HG03060 (cell line): ENCODE measurements around the gene SUPT3H.
A peak's percentile ranks its signal among the peaks of the same experiment; 100 is the strongest.
"Not testable (repeated sequence)": the region's sequence is repeated elsewhere in the genome, so short reads cannot be mapped to it uniquely, and the experiment has no call there.

Experiments used
- ATAC-seq: cut with Tn5 transposase; IDR thresholded peaks from one replicate; pipeline ENCODE4 v1.9.1; 2021; ENCODE audit warnings: low read depth, moderate number of reproducible peaks; ENCODE audit not compliant: unreplicated experiment

SUPT3H gene

GRCh38 chr6:44925100-44925739 lies 452.5 kb downstream of the SUPT3H start:
- ATAC-seq, result no peak

- ATAC-seq, result no peak
These were observed 454.3 kb downstream of the SUPT3H start for GRCh38 chr6:44923444-44923843.

DNA sequence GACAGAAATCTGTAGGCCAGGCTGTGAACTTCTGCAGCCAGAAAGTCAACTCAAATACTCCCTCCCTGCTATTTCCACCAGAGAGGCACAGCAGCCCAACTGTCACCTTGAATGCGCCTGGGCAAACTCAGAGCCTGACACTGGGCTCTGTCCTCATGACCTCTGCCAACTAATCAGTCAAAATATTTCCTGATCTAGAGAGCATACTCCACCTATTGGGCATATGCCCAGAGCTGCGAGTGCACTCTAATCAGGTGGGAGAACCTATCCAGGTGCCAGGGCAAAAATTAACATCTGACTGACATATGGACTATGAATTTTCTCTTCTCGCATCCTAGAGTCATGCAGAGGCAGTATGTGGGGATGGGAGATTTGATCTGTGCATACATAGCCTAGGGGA lies 455.9 kb downstream of the SUPT3H start:
- no peak for ATAC-seq

GRCh38 chr6:44920952-44921491 lies 456.7 kb downstream of the SUPT3H start:
- no peak for ATAC-seq

DNA sequence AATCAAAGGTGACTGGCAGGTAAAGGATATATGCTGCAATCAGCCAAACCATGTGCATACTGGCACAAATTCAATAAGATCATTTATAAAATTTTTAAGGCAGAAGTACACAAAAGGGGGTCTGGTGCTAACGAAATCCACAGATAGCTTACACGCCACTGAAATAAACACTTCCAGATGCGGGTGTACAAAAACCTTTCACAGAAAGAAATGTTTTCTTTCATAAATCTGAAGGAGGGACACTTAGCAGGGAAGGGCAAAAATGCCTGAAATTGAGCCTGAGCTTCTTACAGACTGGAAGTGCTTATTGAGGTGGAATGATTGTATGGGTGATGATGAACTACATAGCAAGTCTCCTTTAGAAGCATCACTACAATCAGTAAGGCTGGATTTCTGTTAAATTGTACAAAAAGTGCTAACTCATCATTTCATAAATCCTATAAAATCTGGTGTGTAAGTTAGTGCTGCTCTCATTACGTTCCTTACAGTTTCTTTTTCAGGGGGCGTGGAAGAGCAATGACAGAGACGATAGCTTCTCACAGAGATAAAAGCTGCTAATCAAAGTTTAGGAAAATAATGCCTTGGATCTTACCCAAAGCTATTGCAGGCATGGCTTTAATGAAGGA lies 458.9 kb downstream of the SUPT3H start:
- no peak for ATAC-seq

DNA sequence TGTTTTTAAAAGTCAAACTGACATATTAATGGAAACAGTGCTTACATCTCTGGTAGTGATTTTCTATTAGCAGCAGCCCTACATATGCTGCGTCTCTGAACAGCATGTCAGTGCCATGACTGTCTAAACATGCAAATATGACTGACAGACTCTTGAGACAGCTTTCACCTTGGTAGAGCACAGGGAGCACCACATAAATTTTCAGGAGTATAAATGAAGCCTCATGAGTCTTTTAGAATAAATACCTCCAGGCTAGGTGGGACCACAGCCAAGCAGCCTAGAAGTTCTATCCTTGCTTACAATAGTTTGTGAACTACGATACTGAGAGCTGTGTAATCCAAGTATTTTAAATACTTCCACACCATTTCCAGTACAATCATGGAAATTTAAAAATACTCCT lies 460.3 kb downstream of the SUPT3H start:
- ATAC-seq, result no peak

- no peak for ATAC-seq
These were observed 462.6 kb downstream of the SUPT3H start for GRCh38 chr6:44915111-44915510.

- no peak for ATAC-seq
These were observed 463.6 kb downstream of the SUPT3H start for GRCh38 chr6:44914141-44914540.

DNA sequence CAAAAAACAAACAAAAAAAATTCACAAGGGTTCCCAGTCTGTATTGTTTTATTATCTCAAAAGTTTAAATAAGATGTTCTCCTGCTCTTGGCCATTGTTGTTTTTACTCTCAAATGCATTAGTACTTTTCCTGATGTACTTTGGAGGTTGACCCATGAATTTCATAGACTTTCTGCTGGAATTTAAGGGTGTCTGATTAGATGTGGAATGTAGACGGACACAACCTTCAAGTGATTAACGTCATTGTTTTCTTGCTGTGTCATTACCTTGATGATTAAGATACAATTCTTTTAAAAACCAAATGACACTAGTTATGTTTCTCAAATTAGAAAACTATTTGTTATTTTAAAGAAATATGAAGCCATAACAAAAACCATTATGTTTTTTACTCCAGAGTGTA lies 471.0 kb downstream of the SUPT3H start:
- no peak for ATAC-seq

DNA sequence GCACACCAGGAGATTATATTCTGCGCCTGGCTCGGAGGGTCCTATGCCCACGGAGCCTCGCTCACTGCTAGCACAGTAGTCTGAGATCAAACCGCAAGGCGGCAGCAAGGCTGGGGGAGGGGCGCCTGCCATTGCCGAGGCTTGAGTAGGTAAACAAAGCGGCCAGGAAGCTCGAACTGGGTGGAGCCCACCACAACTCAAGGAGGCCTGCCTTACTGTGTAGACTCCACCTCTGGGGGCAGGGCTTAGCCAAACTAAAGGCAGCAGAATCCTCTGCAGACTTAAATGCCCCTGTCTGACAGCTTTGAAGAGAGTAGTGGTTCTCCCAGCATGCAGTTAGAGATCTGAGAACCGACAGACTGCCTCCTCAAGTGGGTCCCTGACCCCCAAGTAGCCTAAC lies 477.4 kb downstream of the SUPT3H start:
- ATAC-seq, result not testable (repeated sequence)

DNA sequence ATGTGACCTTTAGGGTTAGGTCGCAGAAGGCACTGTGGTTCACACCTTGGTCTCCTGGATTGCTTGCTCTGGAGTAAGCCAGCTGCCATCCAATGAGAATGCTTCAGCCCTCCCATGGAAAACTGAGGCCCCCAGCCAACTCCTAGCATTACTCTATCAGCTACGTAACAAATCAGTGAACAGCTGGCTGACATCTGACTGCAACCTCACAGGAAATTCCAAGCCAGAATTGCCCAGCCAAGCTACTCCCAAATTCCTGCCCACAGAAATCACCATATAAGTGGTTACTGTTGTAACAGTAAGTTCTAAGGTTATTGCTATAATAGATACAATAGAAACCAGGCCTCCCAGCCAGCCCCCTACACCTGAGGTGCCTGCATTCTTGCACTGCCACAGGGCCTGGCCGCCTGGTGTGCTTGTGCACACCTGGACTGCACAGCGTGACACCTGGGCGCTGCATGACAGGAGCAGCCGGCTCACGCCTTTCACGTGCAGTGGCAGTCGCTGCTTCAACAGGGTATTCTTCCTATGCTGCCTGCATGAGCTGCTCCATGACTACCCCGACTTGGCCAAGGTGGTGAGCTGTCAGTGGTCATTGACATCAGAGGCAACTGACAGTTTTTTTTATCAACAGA lies 479.3 kb downstream of the SUPT3H start:
- no peak for ATAC-seq

GRCh38 chr6:44897316-44897715 lies 480.4 kb downstream of the SUPT3H start:
- no peak for ATAC-seq

GRCh38 chr6:44896701-44897100 lies 481.0 kb downstream of the SUPT3H start:
- no peak for ATAC-seq

DNA sequence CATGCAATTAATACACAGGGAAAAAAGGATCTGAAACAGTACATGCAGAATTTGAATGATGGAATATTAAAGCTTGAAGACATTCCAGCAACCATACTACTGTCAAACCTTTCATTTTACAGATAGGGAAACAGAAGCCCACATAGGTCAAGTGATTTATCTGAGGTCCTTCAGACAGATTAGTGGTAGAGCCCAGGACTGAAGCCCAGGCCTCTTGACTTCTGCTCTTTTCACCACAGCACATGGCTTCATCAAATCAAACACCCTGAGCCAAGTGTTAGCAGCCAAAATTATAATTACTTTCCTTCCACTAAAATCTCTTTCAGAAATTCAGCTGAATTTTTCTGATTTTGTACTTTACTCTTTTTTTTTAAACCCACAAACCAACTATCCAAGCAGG lies 485.2 kb downstream of the SUPT3H start:
- no peak for ATAC-seq

GRCh38 chr6:44879071-44879470 lies 498.7 kb downstream of the SUPT3H start:
- not testable (repeated sequence) for ATAC-seq

DNA sequence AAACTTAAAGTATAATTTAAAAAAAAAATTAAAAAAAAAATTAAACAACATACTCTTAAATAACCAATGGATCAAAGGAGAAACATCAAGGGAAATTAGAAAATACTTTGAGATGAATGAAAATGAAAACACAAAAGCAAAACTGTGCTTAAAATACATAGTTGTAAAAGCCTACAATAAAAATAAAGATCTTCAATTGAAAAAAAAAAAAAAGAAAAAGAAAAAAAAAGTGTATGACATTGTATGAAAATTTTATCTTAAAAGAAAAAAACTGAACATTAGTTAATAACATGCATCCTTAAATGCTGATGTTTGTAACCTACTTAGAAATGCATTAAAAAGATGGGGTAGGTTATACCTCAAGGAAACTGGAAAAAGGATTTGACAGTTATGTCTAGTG lies 501.1 kb downstream of the SUPT3H start:
- ATAC-seq, result not testable (repeated sequence)

GRCh38 chr6:44869321-44869897 lies 508.3 kb downstream of the SUPT3H start:
- peak; percentile 76 for ATAC-seq

DNA sequence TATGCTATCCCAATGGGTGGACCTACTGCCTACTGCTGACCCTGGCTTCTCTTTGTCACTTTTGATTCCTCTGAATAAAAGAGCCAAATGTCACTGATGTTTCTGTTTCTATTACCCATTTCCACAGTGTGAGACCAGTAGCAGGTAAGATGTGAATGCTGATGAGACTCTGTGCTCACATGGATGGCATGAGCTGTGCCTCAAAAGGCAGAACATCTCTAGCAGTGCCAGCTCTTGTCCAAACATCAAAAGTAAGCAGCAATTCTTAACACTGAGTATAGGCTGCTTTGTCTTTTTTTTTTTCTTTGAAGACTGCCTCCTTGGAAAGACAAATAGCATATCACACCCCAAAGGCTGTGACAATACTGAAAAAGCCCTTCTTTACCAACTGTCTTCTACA lies 508.8 kb downstream of the SUPT3H start:
- ATAC-seq, result no peak

GRCh38 chr6:44868335-44868668 lies 509.4 kb downstream of the SUPT3H start:
- ATAC-seq, result peak; percentile 9

DNA sequence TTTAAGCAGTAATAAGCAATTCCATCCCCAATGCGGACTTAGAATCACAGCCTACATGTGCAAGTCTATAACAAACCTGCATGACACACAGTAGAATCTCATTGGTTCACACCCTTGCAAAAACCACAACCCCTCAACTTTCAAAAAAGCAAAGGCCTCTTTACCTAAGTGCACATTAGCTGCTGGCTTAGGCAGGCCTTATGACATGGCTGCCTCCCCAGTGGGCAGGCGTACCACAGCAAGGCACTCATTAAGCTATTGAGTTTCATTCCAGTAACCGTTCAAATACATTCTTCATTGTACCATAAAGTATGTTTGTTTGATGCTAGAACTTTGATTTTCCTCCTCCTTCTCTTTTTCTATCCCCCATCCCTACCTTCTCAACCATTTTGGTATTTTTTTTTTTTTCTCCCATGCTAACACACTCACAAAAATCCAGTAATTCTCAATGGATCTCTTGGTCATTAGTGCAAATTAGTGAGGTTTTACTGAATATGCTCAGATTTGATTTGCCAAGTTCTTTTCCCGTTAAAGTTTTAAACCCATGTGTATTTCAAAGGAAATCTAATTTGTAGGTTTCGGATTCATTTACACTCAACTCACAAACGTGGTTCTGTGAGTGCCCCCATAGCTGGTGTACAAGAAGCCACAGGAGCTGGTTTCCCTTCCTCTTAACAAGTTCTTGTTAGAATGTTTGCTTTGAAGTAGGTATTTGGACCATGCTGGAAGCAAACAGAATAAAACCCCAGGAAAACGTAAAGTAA lies 510.0 kb downstream of the SUPT3H start:
- peak; percentile 34 for ATAC-seq

DNA sequence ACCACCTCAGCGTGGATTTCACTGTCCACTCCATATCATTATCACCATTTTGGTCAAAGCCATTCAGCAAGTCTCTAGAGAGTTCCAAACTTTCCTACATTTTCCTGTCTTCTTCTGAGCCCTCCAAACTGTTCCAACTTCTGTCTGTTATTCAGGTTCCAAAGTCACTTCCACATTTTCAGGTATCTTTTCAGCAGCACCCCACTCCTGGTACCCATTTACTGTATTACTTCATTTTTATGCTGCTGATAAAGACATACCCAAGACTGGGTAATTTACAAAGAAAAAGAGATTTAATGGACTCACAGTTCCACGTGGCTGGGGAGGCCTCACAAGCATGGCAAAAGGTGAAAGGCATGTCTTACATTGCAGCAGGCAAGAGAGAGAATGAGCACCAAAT lies 512.5 kb downstream of the SUPT3H start:
- ATAC-seq, result not testable (repeated sequence)
